ENCODE data around the gene TTN.
A peak's percentile ranks its signal among the peaks of the same experiment; 100 is the strongest.

TTN gene

DNA sequence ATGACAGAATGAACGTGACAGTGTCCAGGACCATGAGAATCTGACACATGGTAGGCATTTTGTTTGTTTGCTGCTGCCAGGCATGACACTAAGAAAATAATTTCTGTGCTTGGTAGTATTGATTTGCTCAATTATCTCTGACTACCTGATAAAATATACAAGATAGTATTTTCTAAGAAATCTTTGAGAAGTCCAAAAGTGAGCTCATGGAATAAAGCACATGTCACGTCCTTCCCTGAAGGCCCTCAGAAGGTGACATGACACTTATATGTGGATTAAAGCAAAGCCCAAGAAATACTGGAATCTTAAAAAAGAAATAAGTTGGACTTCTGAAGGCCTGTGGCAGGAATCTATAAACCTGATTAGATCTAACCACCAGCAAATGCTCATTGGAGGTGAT, 3.8 kb upstream of the TTN start:
- no peak for DNase-seq

DNA sequence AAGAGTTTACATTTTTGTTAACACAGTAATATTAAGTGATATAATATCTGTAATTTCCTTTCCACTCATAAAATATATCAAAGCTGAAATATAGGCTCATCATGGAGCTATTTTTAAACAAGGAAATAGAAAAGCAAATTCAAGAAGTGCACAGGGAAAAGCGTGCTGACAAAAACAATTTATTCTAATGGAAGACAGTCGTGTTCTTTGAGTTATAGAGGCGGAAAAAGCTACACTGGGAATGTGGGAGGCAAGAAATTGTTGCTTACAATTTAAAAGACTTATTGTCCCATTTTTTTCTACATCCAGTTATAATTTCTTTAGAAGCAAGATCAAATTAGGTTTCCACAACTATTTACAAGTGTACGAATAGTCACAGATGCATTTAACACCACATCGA, 3.2 kb upstream of the TTN start:
- no peak for DNase-seq

DNA sequence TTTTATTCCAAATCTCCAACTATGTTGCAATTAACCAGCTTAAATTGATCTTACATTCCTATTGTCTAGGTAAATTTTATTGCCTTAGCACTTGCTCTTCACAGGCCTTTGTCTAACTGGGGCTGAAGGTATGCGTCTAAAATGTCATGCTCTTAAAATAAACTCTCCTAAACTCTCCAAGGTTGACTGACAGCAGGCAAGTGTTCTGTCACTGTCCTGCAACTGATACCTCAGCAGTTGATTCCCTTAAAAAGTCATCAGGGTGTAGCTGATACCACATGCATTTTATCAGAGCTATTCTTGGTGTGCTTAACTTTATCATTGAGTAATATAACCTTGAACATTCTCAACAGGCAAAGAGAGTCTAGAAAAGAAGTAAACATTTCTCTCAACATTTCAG, 680 bp downstream of the TTN start:
- no peak for DNase-seq

DNA sequence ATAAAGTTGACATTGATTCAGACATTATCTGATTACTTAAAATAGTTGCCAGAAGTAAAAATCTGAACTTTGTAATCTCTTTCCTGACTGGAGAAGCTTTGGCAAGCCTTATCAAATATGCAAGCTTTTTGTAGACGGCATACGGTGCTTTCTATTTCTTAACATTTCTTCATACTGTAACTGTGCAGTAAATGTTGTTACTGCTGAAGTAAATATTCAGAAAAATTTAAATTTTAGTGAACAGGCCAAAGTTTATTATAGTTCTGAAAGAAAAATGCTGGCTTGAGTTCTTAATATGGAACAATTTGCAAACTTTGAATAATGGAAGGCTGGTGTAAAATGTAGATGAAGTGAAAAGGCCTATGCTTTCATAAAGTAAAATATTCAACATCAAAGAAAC, 1.8 kb downstream of the TTN start:
- DNase-seq, result no peak

DNA sequence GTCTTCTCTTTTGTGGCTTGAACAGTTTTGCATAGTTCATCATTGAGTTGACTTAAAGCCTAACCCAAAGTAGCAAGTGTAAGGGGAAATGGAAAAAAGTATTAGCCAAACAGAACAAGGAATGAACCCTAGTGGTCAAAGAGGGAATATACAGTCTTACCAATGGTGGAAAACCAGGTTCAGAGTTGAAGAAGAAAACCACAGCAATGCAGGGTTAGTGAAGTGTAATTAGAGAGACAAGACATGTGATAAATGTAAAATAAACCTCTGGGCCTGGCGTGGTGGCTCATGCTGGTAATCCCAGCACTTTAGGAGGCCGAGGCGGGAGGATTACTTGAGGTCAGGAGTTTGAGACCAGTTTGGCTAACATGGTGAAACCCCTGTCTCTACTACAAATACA, 2.4 kb downstream of the TTN start:
- no peak for DNase-seq

DNA sequence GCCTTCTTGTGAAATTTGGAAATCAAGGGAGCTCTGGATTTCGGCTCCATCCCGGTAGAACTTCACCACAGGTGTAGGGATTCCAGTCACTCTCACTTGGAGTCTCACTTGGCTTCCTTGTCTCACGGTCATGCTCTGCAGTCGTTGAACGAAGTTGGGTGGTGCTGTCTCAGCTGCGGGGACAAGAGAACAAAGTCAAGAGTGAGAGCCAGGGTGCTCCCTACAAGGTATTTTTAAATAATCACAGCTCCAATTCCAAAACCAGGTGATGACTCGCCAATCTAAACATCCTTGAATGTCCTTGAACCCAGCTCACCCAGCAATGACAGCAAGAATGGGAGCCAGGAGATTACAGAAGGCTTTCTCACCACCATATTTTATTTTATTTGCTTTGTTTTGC, 6.7 kb downstream of the TTN start:
- no peak for DNase-seq

DNA sequence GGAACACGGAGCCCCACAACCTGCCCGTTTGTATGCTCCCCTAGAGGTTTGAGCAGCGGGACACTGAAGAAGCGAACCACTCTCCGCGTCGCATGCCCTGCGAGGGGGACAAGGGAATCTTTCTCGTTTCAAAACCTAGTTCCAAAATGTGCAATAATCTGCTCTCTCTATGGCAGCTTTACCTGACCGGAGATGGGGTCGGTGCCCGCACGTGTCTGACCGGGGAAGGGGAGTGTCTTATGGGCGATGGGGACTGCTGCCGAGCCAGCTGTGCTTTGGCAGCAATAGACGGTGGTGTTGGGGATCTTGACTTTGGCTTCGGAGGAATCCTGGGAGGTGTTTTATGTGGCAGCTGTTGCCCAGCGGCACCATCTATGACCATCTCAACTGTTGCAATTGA, 7.9 kb downstream of the TTN start:
- DNase-seq, result no peak

DNA sequence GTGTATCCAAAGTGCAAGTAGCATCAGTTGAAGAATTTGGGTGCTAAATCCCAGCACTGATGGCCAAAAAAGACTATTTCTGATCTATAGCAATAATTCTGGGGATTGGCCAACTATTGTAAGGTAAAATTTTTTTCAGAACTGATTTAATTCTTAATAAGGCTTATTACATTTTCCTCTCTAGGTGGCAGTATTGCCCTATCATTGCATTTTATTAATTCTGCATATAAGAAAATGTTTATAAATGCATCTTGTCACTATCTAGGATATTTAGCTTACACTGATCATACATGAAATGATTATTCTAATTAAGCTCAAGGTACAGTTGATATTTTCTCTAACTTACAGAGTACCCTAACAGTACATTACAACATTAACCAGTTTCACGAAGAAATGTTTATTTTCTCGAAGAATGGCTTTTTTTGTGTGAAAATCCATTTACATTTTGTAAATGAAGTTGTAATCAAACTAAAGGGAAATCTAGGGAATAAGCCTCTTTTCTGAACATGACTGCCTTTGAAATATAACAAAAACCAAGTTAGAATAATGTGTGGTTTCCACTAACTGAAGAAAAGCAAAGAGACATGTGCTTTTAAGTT, 11.0 kb downstream of the TTN start:
- peak; percentile 22 for DNase-seq

DNA sequence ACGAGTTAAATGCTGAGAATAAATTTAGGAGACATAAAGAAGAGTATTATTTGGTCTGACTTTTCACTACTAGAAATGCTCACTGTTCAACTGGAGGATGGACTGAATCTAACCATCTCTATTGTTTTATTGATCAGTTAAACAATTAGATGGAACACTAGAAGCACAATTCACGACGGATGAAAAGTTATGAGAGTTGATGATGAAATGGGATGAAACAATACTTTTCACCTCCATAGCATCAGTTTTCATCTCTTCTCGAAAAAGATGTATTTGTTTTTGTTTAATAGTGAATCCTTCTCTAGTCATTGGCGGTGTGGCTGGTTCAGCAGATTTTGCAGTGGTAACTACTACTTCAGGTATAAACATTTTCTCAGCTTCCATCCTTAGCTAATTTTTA, 19.3 kb downstream of the TTN start:
- DNase-seq, result no peak

DNA sequence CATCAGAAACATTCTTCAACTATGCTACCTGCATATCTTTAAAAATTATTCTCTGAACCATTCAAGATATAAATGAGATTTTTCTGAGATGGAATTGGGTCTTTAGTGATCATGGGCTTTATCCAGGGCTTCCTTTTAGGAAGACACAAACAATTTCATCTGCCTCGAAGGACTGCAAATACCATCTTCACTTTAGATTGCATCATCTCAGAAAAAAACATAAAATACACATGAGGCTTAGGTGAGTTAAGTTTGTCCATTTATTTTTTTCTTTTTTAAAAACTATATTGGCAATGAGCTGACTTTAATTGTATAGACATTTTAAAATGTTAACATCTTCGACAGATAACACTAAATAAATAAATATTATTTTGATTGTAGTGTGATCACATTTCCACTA, 20.1 kb downstream of the TTN start:
- no peak for DNase-seq

DNA sequence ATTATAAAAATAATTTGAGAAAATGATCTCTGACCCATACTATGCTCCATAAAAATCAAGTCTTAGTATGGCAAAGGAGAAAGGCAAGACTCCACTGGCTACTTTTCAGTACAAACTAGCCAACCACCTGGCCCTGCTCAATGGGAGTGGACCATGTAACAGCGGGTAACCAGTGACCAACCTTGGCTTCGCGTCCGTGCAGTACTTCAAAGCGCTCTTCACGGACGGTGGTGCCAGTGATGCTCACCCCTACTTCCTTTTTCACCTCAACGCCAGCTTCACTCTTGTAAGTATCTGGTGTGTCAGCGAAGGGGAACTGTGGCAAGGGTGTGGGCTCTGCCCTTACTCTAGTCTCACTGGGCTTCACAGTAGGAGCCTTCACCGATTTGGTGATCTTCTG, 23.3 kb downstream of the TTN start:
- DNase-seq, result no peak

DNA sequence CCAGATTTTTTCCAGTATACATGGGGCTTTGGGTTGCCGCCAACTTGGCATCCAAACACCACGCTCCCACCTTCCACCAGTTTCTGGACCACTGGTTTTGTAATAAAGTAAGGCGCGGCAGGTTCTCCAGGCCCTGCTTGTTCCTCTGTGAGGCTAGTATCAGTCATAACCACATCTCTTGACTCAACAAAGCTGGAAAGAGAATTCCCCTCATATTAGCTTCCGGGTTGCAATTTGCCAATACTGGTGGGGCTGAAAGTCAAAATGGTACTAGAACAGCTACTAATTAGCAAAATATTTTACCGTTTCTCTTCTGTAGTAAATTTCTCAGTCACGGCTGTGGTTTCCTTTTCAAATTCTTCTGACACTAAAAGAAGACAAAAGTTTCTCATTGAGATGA, 25.0 kb downstream of the TTN start:
- no peak for DNase-seq

DNA sequence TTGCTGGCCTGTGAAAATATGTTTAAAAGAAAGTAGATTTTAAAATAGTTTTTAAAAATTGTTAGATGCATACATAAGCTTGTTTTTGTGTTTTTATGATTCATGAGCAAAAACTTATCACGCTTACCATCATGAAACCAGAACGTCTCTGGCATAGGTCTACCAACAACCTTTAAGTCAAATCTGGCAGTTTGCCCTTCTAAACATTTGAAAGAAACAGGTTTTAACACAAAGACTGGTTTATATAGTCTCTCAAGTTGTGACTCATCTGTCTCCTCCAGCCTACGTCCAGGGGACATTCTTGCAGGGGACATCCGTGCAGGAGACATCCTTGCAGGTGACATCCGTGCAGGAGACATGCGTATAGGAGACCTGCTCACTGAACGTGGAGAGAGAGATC, 29.6 kb downstream of the TTN start:
- no peak for DNase-seq

DNA sequence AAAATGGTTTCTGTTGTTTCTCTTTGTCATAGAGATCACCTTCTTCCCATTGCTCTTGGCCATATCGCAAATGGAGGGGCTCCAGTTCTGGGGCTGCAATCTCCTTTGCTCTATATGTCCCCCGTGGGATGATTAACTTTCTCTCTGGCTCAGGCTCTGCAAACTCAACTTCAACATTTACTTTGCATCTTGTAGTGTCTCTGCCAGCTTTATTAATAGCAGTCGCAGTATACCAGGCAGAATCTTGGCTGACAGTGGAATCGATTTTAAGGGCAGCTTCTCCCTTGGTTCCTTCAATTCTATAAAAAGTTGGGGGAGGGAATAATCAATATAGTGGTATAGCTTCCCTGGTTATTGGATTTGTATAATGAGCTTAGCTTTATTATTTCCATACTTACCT, 30.5 kb downstream of the TTN start:
- DNase-seq, result no peak

DNA sequence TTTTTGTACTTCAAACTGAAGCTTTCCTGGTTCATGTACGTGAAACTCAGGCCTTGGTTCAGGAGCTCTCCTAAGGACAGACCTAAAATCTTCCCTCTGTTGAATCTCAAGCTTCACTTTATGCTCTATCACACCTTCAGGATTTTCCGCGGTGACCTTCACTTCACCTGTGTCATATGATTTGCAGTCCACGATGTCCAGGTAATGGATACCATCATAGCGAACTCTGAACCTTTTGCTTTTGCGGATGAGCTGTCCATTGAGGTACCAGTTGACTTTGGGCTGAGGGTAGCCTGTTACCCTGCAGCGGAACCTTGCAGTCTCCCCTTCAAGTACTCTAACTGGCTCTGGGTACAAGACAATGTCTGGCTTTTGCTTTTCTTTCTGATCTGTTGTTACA, 31.2 kb downstream of the TTN start:
- no peak for DNase-seq

DNA sequence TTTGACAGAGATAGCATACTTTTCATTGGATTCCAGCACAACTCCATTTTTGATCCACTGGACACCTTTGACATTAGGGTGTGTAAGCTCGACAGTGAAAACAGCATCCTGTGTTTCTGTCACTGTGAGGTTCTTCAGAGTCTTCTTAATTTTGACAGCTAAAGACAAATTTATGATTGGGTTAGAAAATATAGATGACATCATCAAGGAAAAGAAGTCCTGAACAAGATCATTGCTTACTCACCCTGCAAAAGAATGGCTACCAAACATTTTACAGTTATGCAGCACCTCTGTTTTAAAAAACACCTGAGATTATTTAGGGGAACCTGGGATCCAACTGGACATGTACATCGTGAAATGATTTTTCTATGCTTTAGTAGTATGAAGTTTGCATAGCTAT, 36.7 kb downstream of the TTN start:
- DNase-seq, result no peak

DNA sequence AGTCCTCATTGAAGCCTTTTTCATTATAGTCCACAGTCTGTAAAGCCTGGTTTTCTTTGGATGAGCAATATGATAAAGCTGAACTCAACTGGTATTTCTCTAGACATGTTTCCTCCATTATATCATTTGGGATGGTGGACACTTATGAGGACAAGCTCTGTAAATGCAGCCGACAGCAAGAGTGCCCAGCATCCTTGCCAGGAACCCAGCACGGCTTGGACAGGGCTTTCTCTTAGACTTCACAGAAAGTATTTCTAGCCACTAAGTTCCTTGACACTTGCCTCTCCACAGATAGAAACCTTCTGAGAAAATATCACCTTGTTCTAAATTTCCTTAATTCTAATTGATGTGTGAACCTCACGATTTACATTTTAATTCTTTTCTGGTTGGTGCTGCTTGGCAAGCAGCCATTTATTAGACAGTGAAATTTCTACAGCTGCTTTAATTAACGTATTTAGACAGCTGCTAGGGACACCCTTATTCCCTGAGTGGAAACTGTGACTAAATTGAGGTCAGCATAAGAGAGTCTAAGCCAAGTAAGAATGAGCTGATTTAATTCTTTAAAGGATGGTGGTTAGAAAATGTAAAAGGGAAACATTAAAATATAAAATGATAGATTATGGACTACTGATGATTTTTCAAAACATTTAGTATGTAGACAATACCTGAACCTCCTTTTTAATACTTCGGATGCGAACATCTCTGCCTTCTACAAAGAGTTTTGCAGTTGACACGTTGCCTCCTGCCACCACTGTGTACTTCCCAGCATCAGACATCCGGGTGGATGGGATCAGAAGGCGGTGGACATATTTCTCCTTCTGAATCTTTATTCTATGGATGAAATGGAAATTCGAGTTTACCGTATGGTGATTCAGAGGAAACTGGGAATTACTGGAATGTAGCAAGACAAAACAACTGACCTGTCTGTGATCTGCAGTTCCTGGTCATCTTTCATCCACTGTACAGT, 39.8 kb downstream of the TTN start:
- no peak for DNase-seq

DNA sequence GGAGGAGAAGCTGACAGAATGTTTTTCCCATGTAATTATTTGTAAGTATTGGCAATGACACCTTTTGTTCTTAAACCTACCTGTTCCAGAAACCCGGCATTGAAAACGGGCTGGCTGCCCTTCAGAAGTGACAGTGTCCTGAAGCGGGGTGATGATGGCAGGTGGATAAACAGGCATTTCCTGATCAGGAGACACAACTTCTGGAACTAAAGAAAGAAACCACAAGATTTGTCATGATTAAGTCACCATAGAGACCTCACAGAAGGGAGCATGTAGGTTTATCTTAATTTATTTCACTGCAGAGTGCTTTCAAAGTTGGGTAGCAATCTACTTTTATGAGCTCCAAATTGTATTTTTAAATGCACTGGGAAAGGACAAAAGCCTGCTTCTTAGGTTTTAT, 43.1 kb downstream of the TTN start:
- no peak for DNase-seq

DNA sequence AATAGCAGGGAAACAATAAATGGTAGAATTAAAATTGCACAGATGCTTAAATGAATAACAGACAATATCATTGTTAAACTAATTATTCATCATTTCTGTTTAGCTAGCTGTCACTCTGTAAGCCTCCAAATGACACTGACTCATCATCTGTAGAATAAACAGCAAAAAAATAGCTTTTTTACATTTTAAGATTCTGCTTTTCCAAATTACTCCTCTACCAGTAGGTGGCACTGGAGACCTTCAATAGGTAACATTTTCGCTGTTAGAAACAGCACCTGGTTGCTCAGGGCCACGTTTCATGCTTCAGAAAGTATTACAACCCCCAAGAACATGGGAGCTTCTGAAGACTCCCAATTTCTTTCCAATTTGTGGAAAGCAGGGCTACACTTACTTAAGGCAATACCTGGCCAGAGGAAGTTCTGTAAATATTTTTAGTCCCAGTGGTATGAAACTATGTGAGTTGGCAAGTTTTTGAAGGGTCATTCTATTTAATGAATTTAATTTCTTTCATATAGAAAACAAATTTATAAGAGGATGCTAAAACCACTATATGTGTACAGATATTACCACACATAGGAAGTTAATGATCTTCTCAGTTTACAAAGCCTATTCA, 45.4 kb downstream of the TTN start:
- peak; percentile 40 for DNase-seq

DNA sequence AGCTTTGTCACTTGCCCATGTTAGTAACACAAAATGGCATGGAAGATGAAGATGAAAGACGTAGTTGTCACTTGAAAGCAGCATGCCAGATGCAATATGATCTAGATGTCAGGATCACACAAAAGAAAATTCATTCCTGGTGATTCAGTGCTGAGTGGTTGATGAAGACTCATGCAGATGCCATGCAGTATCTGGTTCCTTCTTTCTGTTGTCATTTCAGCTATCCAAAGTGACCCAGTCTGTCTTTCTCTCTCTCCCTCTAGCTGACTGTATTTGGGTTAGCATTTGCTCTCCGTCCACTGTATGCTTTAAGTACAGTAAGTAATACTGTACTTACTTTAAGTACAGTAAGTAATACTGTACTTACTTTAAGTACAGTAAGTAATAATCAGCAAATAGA, 50.4 kb downstream of the TTN start:
- no peak for DNase-seq

DNA sequence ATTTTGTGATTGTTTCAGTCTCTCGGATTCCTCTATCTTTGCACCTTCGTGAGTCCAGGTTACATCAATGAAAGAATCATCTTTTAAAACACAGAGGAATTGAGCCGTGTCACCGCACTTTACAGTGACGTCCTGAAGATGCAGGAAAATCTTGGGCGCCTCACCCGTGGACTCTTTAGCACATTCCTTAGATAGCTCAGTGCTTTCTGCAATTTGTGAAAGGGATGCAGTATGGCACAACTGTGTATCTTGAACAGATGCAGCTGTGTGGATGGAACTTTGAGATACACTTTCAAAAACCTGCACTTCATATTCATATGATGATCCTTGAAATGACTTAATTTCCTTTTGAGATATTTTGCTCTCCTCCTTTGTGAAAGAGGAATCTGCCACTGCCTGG, 50.9 kb downstream of the TTN start:
- no peak for DNase-seq

DNA sequence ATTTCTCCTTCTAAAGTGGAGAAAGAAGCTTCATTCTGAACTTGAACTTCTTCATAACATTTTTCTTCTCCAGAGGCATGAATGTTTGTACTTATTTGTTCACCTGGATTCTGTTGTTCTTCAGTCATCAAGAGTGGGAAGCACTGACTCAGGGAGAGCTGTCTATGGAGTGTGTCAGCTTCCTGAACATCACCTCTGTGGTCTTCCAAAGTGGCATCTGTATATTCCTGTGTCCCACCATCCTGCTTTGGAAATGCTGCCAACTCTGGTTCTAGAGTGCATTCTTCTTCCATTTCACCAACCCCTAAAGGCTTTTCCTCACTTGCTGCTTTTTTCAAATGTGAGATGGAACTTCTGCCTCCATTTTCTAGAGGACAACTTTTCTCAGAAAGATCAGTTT, 59.5 kb downstream of the TTN start:
- DNase-seq, result no peak

DNA sequence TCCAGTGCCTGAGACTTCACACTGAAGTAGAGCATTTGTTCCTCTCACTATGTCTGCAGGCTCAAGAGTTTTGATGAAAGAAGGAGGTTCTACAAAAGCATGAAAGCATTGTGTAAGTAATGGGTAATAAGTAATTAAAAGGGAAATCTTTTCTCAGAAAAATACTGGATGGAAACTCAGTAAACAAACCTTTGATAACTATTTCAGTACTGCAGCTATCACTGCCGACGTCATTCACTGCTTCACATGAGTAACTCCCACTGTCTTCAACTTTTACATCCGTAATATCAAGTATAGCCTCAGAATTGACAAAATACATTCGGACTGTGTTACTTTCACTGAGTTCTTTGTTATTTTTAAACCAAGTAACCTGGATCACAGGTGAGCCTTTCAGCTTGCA, 72.7 kb downstream of the TTN start:
- DNase-seq, result no peak

DNA sequence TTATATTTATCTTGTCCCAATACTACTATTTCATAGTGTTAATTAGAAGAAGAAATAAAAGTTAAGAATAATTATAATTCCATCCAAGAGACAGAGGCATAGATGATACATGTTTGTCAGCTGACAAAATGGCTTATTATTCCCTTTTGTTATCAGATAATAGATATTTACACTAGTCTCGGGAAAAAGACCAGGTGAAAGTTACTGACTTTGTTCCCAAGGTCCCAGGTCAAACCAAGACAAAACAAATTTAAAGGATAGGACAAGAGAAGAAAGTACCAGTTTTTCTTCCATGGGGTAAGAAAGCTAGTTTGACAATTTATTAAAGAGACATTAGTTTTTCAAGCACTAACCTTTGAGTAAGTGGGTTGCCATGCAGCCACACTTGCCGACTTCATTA, 73.2 kb downstream of the TTN start:
- DNase-seq, result no peak

All from CD4-positive, alpha-beta T cell treated with Interleukin-4 for 4 hours (primary cell).